Amniotic epithelial cell (primary cell): ENCODE data around the gene CPA5.
"Not testable (repeated sequence)": the region's sequence is repeated elsewhere in the genome, so short reads cannot be mapped to it uniquely, and the experiment has no call there.

ENCODE experiments used
- DNase-seq: peaks from one replicate; pipeline ENCODE4 v3.0.0-alpha.2; 2010; ENCODE audit warnings: low read depth

The CPA5 gene

GRCh38 chr7:130358471-130358870, 13.9 kb downstream of the CPA5 start:
- DNase-seq = no peak

GRCh38 chr7:130359276-130359857, 14.8 kb downstream of the CPA5 start:
- DNase-seq = no peak

DNA sequence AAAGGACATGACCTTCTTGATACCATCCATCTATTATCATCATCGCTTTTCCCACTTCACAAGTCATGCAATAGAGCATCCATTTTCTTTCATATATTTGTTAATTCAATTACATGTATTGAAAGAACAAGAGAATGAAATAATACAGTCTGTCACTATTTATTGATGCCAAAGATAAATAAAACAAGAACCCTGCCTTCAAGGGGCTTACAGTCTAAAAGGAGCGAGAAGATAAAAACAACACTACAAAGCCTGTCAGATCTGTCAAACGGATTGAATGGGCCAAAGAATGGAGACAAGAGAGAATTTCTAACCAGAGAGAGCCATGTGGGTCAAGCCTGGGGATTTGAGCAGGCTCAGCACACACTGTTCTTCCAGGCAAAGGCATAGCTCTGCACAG, 15.9 kb downstream of the CPA5 start:
- DNase-seq = no peak

GRCh38 chr7:130361681-130362080, 17.1 kb downstream of the CPA5 start:
- no peak for DNase-seq

DNA sequence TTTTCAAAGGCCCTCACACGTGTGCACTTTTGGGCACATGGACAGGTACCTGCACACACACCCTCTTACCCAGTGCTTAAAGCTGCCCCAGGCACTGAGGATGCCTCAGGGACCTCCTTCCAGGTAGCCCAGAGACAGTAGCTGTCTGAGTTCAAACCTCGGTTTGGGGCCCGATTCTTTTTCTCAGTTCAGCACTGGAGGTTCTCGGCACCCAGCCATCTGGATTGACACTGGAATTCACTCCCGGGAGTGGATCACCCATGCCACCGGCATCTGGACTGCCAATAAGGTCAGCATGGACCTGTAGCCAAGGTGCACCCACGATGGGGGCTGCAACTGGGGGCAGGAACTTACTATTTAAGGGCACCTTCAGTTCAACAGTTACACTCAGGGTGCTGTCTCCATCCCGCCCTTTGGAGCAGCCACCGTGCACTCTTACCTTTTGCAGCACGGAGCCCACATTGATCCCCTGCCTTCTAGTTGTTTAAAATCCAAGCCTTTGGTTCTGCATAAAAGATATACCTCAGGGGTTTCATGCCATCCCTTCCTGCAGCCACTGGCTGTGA, 17.7 kb downstream of the CPA5 start:
- no peak for DNase-seq

- peak; percentile 98 for DNase-seq
Measured at GRCh38 chr7:130363026-130363847, 18.6 kb downstream of the CPA5 start.

- DNase-seq = no peak
Measured at GRCh38 chr7:130364451-130364850, 19.8 kb downstream of the CPA5 start.

DNA sequence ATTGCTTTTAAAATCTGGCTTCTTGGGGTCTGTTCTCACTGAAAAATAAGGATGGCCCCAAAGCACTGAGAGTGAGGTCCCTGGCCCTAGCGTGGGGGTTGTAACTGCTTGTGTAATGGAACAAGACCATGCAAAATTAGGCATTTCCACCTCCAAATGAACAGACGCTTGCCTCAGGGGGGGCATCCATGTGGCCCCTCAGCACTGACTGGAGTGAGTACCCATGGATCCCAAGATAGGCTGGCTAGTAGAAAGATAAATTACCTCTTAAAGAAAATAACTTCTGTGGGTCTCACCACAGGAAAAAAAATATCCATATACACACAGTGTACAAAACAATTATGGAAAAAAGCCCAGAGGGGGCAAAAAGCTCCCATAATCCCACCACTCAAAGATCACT, 20.5 kb downstream of the CPA5 start:
- DNase-seq = no peak

DNA sequence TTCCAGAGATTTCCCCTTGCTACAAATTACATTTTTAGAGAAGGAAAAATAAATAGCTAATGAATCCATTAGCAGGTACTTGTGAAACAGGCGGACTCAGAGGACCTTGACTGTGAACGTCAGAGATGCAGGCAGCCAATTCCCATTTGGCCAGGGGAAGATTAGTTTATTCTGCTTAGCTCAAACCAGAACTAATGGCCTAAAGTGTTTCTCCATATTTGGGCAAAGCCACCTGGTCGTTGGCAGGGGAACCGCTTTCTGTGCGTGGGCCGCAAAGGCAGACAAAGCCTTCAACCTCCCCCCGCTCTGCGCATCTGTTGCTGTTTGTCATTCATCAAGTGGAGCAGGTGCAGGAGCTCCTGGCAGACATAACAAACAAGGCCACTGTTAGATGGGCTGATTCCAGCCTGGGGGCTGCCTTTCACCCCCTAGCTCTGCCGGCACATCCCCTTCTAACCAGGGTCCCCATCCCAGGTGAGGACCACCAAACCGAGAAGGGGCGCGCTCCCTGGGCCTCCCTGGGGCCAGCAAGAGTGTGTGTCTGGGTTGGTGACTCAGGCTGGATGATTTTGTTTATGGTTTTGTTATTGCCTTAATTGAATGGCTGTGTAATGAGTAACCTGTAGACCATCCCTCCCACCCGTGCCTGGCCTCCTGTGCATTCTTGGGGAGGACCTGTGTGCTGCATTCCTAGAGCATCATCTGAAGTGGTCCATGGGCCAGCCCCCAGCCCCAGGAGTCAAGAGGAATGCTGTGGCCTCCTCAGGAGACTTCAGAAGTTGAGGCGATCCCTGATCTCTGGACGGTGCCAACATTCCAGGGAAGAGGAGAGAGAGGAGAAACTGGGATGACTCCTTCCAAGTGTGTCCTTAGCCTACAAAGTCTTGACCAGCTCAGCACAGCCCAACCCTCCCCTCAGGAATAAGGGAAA, 21.2 kb downstream of the CPA5 start:
- peak; percentile 98 for DNase-seq

- no peak for DNase-seq
Measured at GRCh38 chr7:130366564-130366963, 21.9 kb downstream of the CPA5 start.

DNA sequence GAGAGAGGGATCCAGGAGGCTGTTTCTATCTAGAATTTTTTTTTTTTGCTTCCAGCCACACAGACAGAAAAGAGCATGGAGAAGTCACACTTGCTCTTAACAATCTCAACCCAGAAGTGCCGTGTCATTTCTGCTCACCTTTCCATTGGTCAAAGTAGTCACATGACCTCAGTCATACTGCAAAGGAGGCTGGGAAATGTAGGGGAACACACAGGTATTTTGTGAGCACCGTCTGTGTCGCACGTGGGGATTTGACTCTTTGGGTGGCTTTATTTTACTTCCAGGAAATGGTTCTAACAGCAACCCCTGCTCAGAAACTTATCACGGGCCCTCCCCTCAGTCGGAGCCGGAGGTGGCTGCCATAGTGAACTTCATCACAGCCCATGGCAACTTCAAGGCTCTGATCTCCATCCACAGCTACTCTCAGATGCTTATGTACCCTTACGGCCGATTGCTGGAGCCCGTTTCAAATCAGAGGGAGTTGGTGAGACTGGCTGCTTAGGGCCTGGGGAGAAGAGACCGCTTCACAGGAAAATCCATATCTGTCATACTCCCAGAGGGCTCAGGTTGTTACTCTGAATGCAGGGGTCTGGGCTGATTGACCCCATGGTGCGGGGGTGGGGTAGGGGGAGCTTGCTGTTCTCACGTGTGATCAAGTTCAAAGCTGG, 22.6 kb downstream of the CPA5 start:
- DNase-seq = no peak

GRCh38 chr7:130367836-130368746, 23.5 kb downstream of the CPA5 start:
- DNase-seq = no peak

DNA sequence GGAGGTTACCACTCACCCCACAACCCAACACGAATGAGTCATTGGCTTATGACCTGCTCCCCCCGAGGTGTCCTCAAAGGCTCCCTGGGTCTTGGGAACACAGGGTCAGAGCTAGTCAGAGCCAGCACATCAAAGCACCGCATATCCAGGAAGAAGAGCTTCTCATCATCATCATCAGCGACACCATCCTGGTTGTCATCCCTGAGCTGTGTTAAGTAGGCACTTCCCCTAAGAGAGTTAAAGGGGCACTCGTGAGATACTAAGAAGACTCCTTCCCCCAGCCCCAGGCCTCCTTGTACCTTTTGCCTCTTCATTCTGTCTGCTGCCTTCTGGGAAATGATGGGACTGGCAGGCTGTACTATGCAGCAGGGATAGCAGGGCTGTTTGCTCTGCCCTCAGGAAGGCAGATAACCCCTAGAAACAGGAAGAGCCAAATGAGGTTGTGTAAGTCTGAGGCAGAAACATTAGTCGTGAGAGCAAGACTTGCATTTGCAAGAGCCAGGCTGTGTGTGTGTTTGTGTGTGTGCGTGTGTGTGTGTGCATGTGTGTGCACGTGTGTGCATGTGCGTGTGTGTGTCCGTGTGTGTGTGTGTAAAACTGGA, 24.6 kb downstream of the CPA5 start:
- DNase-seq = peak; percentile 94

- no peak for DNase-seq
Measured at GRCh38 chr7:130369831-130370550, 25.4 kb downstream of the CPA5 start.

DNA sequence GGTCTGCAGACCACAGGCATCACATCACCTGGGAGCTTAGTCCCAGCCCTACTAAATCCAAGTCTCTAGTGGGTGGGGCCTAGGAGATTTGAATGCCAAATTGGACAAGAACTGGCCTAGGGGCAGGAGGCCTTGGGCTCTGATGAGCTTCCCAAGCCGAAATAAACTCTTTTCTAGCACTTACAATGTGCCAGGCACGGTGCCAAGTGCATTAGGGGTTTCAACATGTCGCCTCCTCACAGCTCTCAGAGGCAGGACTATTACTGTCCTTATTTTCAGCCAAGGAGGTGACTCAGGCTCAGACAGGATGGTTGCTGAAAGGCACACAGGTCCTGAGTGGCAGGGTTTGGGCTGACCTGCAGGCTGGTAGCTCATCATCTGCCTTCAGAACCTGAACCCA, 26.4 kb downstream of the CPA5 start:
- DNase-seq = peak; percentile 46

GRCh38 chr7:130372402-130373165, 28.0 kb downstream of the CPA5 start:
- no peak for DNase-seq

DNA sequence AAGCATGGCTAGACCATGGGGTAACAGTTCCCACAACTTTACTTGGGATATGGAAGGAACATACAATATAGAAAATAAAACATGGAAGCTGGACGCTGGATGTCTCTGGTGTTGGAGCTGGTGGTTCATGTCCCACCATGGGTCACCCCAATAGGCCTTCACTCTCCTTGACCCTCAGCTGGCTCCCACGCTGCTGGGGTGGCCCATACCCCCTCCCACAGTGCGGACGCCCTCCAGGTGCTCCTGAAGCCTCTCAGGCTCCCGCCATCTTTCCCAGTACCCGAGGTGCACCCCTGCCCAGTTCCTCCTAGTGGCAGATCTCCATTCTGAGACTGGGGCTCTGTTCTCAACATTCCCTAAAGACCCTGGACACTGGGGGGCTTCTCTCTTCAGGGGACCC, 29.9 kb downstream of the CPA5 start:
- DNase-seq = no peak

- DNase-seq = not testable (repeated sequence)
Measured at GRCh38 chr7:130376461-130376860, 31.8 kb downstream of the CPA5 start.

- DNase-seq = no peak
Measured at GRCh38 chr7:130377178-130377577, 32.6 kb downstream of the CPA5 start.
